ENCODE data around the gene SCRG1.
A peak's percentile ranks its signal among the peaks of the same experiment; 100 is the strongest.

SCRG1 gene

GRCh38 chr4:173398779-173399415, at the start of gene SCRG1:
Gene SCRG1 (minus strand): TSS chr4:173399116. CDS start chr4:173391414, 7,702 bp downstream.
- DNase-seq (ENCODE audit: insufficient read length, low spot score) (no peak), FAIRE-seq (no peak)
- no peak for TF ChIP-seq POLR2A (IDR thresholded peaks at IDR 0.05; ENCODE audit: low read depth, low read length)

- no peak for TF ChIP-seq POLR2A (IDR thresholded peaks at IDR 0.05; ENCODE audit: low read depth, low read length)
- DNase-seq (ENCODE audit: insufficient read length, low spot score), result no peak
- FAIRE-seq, result no peak
Observed at GRCh38 chr4:173448103-173448502, 49.2 kb upstream of the SCRG1 start.

GRCh38 chr4:173446416-173446815, 47.5 kb upstream of the SCRG1 start:
- DNase-seq (ENCODE audit: insufficient read length, low spot score) (no peak), FAIRE-seq (no peak)
- no peak for TF ChIP-seq POLR2A (IDR thresholded peaks at IDR 0.05; ENCODE audit: low read depth, low read length)

- TF ChIP-seq POLR2A (IDR thresholded peaks at IDR 0.05; ENCODE audit: low read depth, low read length), result no peak
- FAIRE-seq, result no peak
- no peak for DNase-seq (ENCODE audit: insufficient read length, low spot score)
Observed at GRCh38 chr4:173443121-173443520, 44.2 kb upstream of the SCRG1 start.

GRCh38 chr4:173442223-173442932, 43.5 kb upstream of the SCRG1 start:
- no peak for TF ChIP-seq POLR2A (IDR thresholded peaks at IDR 0.05; ENCODE audit: low read depth, low read length)
- DNase-seq (ENCODE audit: insufficient read length, low spot score) (no peak), FAIRE-seq (no peak)

GRCh38 chr4:173440888-173441287, 42.0 kb upstream of the SCRG1 start:
- FAIRE-seq (no peak), DNase-seq (ENCODE audit: insufficient read length, low spot score) (no peak)
- TF ChIP-seq POLR2A (IDR thresholded peaks at IDR 0.05; ENCODE audit: low read depth, low read length), result no peak

- no peak for TF ChIP-seq POLR2A (IDR thresholded peaks at IDR 0.05; ENCODE audit: low read depth, low read length)
- no peak for DNase-seq (ENCODE audit: insufficient read length, low spot score)
- no peak for FAIRE-seq
Observed at GRCh38 chr4:173436771-173437265, 37.9 kb upstream of the SCRG1 start.

GRCh38 chr4:173436149-173436579, 37.2 kb upstream of the SCRG1 start:
- no peak for TF ChIP-seq POLR2A (IDR thresholded peaks at IDR 0.05; ENCODE audit: low read depth, low read length)
- FAIRE-seq (no peak), DNase-seq (ENCODE audit: insufficient read length, low spot score) (no peak)

GRCh38 chr4:173434231-173434630, 35.3 kb upstream of the SCRG1 start:
- no peak for FAIRE-seq

GRCh38 chr4:173433447-173433846, 34.5 kb upstream of the SCRG1 start:
- no peak for DNase-seq (ENCODE audit: insufficient read length, low spot score)
- no peak for FAIRE-seq
- TF ChIP-seq POLR2A (IDR thresholded peaks at IDR 0.05; ENCODE audit: low read depth, low read length), result no peak

More at GRCh38 chr4:173434231-173434630, 35.3 kb upstream of the SCRG1 start:
- DNase-seq (ENCODE audit: insufficient read length, low spot score), result no peak
- no peak for TF ChIP-seq POLR2A (IDR thresholded peaks at IDR 0.05; ENCODE audit: low read depth, low read length)

- FAIRE-seq (no peak), DNase-seq (ENCODE audit: insufficient read length, low spot score) (no peak)
- no peak for TF ChIP-seq POLR2A (IDR thresholded peaks at IDR 0.05; ENCODE audit: low read depth, low read length)
Observed at GRCh38 chr4:173432430-173432829, 33.5 kb upstream of the SCRG1 start.

- TF ChIP-seq POLR2A (IDR thresholded peaks at IDR 0.05; ENCODE audit: low read depth, low read length), result no peak
- no peak for FAIRE-seq
- DNase-seq (ENCODE audit: insufficient read length, low spot score), result no peak
Observed at GRCh38 chr4:173426064-173426463, 27.1 kb upstream of the SCRG1 start.

GRCh38 chr4:173424899-173425805, 26.2 kb upstream of the SCRG1 start:
- peak; percentile 17 for DNase-seq (ENCODE audit: insufficient read length, low spot score)
- FAIRE-seq, result peak; percentile 33
- no peak for TF ChIP-seq POLR2A (IDR thresholded peaks at IDR 0.05; ENCODE audit: low read depth, low read length)

GRCh38 chr4:173420801-173421200, 21.9 kb upstream of the SCRG1 start:
- no peak for DNase-seq (ENCODE audit: insufficient read length, low spot score)
- no peak for FAIRE-seq
- no peak for TF ChIP-seq POLR2A (IDR thresholded peaks at IDR 0.05; ENCODE audit: low read depth, low read length)
